SU-DHL-6 (cell line): ENCODE measurements around the gene ME2.

Source experiments
- EZH2phosphoT487 ChIP-seq: fragments of 200-600 bp; sonication (generic), shearing (Covaris generic); conservative IDR thresholded peaks from 2 replicates; pipeline ENCODE4 v1.6.1; 2018; ENCODE audit warnings: mild to moderate bottlenecking, antibody characterized with exemption, low read length, moderate library complexity, mixed read lengths
- TF ChIP-seq, protein P1 (sequence below): fragments of 200-600 bp; sonication (generic); IDR thresholded peaks from one replicate; pipeline ENCODE4 v1.5.1; 2017; ENCODE audit warnings: antibody characterized with exemption, mild to moderate bottlenecking, low read length, moderate library complexity; ENCODE audit not compliant: insufficient read depth, poor library complexity, severe bottlenecking

DNA sequence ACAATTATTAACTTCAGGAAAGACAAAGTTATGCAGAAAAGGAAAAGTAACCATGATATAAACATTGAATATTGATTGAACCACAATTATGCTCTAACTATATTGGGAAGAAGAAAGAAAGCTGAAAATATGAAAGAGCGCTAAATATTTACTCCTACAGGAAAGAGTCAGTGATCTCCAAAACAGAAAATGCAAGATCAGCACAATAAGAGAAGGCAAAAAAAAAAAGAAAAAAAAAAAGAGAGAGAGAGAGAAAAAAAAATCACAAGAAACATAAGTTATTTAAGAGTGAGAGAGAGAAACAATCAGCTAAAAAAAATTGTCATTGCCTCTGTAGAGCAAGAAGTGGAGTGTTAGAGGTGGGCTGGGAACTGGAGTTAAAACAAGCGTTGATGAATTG lies 60.0 kb downstream of the ME2 start:
- TF ChIP-seq, protein P1, sequence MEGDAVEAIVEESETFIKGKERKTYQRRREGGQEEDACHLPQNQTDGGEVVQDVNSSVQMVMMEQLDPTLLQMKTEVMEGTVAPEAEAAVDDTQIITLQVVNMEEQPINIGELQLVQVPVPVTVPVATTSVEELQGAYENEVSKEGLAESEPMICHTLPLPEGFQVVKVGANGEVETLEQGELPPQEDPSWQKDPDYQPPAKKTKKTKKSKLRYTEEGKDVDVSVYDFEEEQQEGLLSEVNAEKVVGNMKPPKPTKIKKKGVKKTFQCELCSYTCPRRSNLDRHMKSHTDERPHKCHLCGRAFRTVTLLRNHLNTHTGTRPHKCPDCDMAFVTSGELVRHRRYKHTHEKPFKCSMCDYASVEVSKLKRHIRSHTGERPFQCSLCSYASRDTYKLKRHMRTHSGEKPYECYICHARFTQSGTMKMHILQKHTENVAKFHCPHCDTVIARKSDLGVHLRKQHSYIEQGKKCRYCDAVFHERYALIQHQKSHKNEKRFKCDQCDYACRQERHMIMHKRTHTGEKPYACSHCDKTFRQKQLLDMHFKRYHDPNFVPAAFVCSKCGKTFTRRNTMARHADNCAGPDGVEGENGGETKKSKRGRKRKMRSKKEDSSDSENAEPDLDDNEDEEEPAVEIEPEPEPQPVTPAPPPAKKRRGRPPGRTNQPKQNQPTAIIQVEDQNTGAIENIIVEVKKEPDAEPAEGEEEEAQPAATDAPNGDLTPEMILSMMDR: no peak
- TF ChIP-seq EZH2phosphoT487: no peak
